ENCODE measurements around the gene KNCN.

The KNCN gene

GRCh38 chr1:46543761-46544560 is 7.5 kb downstream of the KNCN start:
- no peak for DNase-seq

- no peak for DNase-seq
Observed at GRCh38 chr1:46543382-46543760, 8.1 kb downstream of the KNCN start.

- DNase-seq, result peak; percentile 33
Observed at GRCh38 chr1:46539972-46540371, 11.5 kb downstream of the KNCN start.

GRCh38 chr1:46538147-46538546 is 13.3 kb downstream of the KNCN start:
- no peak for DNase-seq

- DNase-seq, result no peak
Observed at GRCh38 chr1:46537651-46538050, 13.8 kb downstream of the KNCN start.

- DNase-seq, result no peak
Observed at GRCh38 chr1:46536527-46536926, 14.9 kb downstream of the KNCN start.

- DNase-seq, result peak; percentile 92
Observed at GRCh38 chr1:46535063-46535462, 16.4 kb downstream of the KNCN start.

GRCh38 chr1:46533179-46533864 is 18.1 kb downstream of the KNCN start:
- peak; percentile 74 for DNase-seq

- peak; percentile 76 for DNase-seq
Observed at GRCh38 chr1:46532498-46533178, 18.8 kb downstream of the KNCN start.

- DNase-seq, result no peak
Observed at GRCh38 chr1:46532095-46532494, 19.4 kb downstream of the KNCN start.

- DNase-seq, result peak; percentile 47
Observed at GRCh38 chr1:46530791-46531409, 20.5 kb downstream of the KNCN start.

- no peak for DNase-seq
Observed at GRCh38 chr1:46530311-46530710, 21.1 kb downstream of the KNCN start.

GRCh38 chr1:46529031-46529630 is 22.3 kb downstream of the KNCN start:
- DNase-seq, result no peak

- DNase-seq, result no peak
Observed at GRCh38 chr1:46528297-46528955, 23.0 kb downstream of the KNCN start.

GRCh38 chr1:46527474-46528296 is 23.8 kb downstream of the KNCN start:
- DNase-seq, result peak; percentile 91

- DNase-seq, result no peak
Observed at GRCh38 chr1:46526691-46527291, 24.7 kb downstream of the KNCN start.

GRCh38 chr1:46526013-46526690 is 25.3 kb downstream of the KNCN start:
- DNase-seq, result no peak

GRCh38 chr1:46525253-46525983 is 26.0 kb downstream of the KNCN start:
- no peak for DNase-seq

- no peak for DNase-seq
Observed at GRCh38 chr1:46524843-46525242, 26.6 kb downstream of the KNCN start.
